Transverse colon (tissue), 3 donors: Measurements from ENCODE around the gene ATG13.

Experiments used
- POLR2A ChIP-seq: fragments of 450-650 bp; IDR thresholded peaks from one replicate; pipeline ENCODE4 v1.6.1; 2016; ENCODE audit warnings: antibody characterized with exemption, mild to moderate bottlenecking, moderate library complexity
- TF ChIP-seq, protein P1 (sequence below), 5 experiments: fragments of 200-600 bp in 3 of 5; fragments of 450-650 bp in 2 of 5; sonication (generic) in 3 of 5; IDR thresholded peaks; 1 replicate in 2 of 5; 2 replicates in 3 of 5; pipeline ENCODE4 v1.5.1; 2016 to 2017; ENCODE audit warnings: antibody characterized with exemption in 5 of 5, inconsistent platforms in 3 of 5, mild to moderate bottlenecking in 2 of 5, moderate library complexity in 1 of 5

DNA sequence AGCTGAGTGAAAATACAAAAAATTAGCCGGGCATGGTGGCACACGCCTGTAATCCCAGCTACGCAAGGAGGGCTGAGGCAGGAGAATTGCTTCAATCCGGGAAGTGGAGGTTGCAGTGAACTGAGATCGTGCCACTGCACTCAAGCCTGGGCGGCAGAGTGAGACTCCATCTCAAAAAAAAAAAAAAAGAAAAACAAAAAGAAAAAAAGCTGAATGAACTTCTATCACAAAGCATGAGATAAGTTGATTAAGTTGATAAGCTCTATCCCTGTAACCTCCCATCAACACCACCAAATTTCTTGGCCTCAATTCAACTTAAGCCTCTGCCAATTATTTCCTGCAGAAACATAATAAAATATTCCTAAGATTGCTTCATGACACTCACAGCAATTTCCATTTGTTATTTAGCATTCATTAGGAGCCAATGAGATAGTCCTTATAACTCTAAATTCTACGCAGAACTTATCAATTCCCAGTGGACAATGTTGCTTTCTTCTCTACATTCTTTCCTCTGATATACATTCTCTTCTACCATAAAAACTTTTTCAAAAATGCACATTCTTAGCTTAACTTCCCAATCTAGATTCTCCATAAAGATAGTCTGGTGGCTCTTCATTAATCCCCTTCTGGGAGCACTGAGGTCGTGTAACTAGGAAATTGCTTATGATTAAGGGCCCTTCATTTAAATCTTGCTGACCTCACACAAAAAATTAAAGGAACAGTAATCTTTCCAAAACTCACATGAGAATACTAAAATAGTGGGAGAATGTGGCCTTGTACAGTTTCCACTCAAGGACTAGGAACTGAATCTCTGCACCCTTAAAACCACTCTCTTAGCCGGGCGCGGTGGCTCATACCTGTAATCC lies 26.4 kb upstream of the ATG13 start:
- TF ChIP-seq, protein P1, sequence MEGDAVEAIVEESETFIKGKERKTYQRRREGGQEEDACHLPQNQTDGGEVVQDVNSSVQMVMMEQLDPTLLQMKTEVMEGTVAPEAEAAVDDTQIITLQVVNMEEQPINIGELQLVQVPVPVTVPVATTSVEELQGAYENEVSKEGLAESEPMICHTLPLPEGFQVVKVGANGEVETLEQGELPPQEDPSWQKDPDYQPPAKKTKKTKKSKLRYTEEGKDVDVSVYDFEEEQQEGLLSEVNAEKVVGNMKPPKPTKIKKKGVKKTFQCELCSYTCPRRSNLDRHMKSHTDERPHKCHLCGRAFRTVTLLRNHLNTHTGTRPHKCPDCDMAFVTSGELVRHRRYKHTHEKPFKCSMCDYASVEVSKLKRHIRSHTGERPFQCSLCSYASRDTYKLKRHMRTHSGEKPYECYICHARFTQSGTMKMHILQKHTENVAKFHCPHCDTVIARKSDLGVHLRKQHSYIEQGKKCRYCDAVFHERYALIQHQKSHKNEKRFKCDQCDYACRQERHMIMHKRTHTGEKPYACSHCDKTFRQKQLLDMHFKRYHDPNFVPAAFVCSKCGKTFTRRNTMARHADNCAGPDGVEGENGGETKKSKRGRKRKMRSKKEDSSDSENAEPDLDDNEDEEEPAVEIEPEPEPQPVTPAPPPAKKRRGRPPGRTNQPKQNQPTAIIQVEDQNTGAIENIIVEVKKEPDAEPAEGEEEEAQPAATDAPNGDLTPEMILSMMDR (IDR thresholded peaks at IDR 0.05) = no peak
- TF ChIP-seq POLR2A = no peak
